B cell (primary cell): Measurements from ENCODE around the gene SDK1. TPM values are rescaled to one million over a fixed set of nuclear protein-coding genes. Genes with fewer than 3 reads are reported as not detected.

Source experiments
- ATAC-seq: fragments of 200-7000 bp; cut with Tn5 transposase; one replicate; pipeline ENCODE4 v1.10.0; 2021; ENCODE audit warnings: low read depth, mild to moderate bottlenecking, moderate number of reproducible peaks, moderate library complexity
- CTCF ChIA-PET: fragments of 350-600 bp; sonication (Branson Sonifier 250); formaldehyde crosslinking; loops from one replicate; lab custom pipeline; 2021; ENCODE audit warnings: antibody characterized with exemption, inconsistent platforms; lab: Charles Lee
- POLR2A ChIA-PET: fragments of 350-600 bp; sonication (Branson Sonifier 250); formaldehyde crosslinking; loops from one replicate; lab custom pipeline; 2021; ENCODE audit warnings: antibody characterized with exemption; lab: Charles Lee
- DNase-seq: peaks from one replicate; pipeline ENCODE4 v3.0.0; 2013
- H2AFZ ChIP-seq: 2 replicates; pipeline ENCODE4 v1.6.1; 2012; ENCODE audit warnings: mild to moderate bottlenecking, low read depth, low read length; ENCODE audit not compliant: insufficient read depth, poor library complexity, severe bottlenecking
- H3K27ac ChIP-seq, 2 donors: 1 replicate in 1 of 2; 2 replicates in 1 of 2; pipeline ENCODE4 v1.5.1; 2012 to 2013; ENCODE audit warnings: low read length in 2 of 2, mild to moderate bottlenecking in 2 of 2, moderate library complexity in 1 of 2
- H3K27me3 ChIP-seq, 4 experiments: fragments of 200-600 bp in 1 of 4; sonication (generic) in 1 of 4; replicated peaks in 1 of 4; 1 replicate in 2 of 4; 2 replicates in 2 of 4; pipeline versions ENCODE4 v1.6.1 to v1.7.0; 2013 to 2016; ENCODE audit warnings: low read length in 3 of 4, mild to moderate bottlenecking in 2 of 4, mixed read lengths in 1 of 4, moderate library complexity in 1 of 4; ENCODE audit not compliant: insufficient read depth in 4 of 4, control insufficient read depth in 3 of 4; ENCODE audit errors: control extremely low read depth in 1 of 4
- H3K36me3 ChIP-seq, 2 experiments: replicated peaks in 1 of 2; 1 replicate in 1 of 2; 2 replicates in 1 of 2; pipeline versions ENCODE4 v1.6.1 to v1.7.1; 2013; ENCODE audit warnings: low read length in 1 of 2; ENCODE audit not compliant: insufficient read depth in 2 of 2, control insufficient read depth in 1 of 2; ENCODE audit errors: control extremely low read depth in 1 of 2, extremely low read depth in 1 of 2
- H3K4me1 ChIP-seq, 2 donors: fragments of 200-600 bp in 1 of 2; sonication (generic) in 1 of 2; 1 replicate in 1 of 2; 2 replicates in 1 of 2; pipeline versions ENCODE4 v1.5.1 to v1.6.1; 2013 to 2017; ENCODE audit warnings: low read length in 2 of 2; ENCODE audit not compliant: control insufficient read depth in 2 of 2, insufficient read depth in 2 of 2
- H3K4me2 ChIP-seq: replicated peaks from 2 replicates; pipeline ENCODE3; 2012; ENCODE audit warnings: mild to moderate bottlenecking, low read depth, low read length; ENCODE audit not compliant: poor library complexity, severe bottlenecking
- H3K4me3 ChIP-seq, 5 experiments: fragments of 200-600 bp in 1 of 5; sonication (generic) in 1 of 5; 1 replicate in 3 of 5; 2 replicates in 2 of 5; pipeline versions ENCODE4 v1.5.1 to v1.7.0; 2011 to 2016; ENCODE audit warnings: low read length in 4 of 5, mild to moderate bottlenecking in 4 of 5, low read depth in 2 of 5, control low read depth in 1 of 5, moderate library complexity in 1 of 5; ENCODE audit not compliant: insufficient read depth in 1 of 5; ENCODE audit errors: control extremely low read depth in 1 of 5, extremely low read depth in 1 of 5
- H3K79me2 ChIP-seq: fragments of 200-600 bp; sonication (generic); one replicate; pipeline ENCODE4 v1.6.0; 2016; ENCODE audit warnings: low read length; ENCODE audit not compliant: control insufficient read depth, insufficient read depth
- H3K9ac ChIP-seq: fragments of 200-600 bp; sonication (generic); 2 replicates; pipeline ENCODE4 v1.6.1; 2017; ENCODE audit warnings: mild to moderate bottlenecking, low read length, moderate library complexity
- H3K9me3 ChIP-seq, 3 donors: one replicate each; pipeline versions ENCODE4 v1.6.1 to v1.7.1; 2013; ENCODE audit warnings: low read length in 2 of 3; ENCODE audit not compliant: control insufficient read depth in 2 of 3, insufficient read depth in 1 of 3; ENCODE audit errors: control extremely low read depth in 1 of 3
- H4K20me1 ChIP-seq: 2 replicates; pipeline ENCODE4 v1.6.0; 2012; ENCODE audit warnings: mild to moderate bottlenecking, low read length; ENCODE audit not compliant: insufficient read depth, control insufficient read depth, poor library complexity, severe bottlenecking
- H3K27ac Mint-ChIP-seq: one replicate; pipeline ENCODE4 v1.8.0; 2021; ENCODE audit warnings: mixed read lengths
- H3K27me3 Mint-ChIP-seq: one replicate; pipeline ENCODE4 v1.8.0; 2021; ENCODE audit warnings: mixed read lengths
- H3K4me1 Mint-ChIP-seq: one replicate; pipeline ENCODE4 v1.8.0; 2021; ENCODE audit warnings: mixed read lengths
- H3K4me3 Mint-ChIP-seq: one replicate; pipeline ENCODE4 v1.8.0; 2021; ENCODE audit warnings: mixed read lengths
- H3K9me3 Mint-ChIP-seq: one replicate; pipeline ENCODE4 v1.8.0; 2022; ENCODE audit warnings: mixed read lengths; ENCODE audit not compliant: insufficient read depth
- EZH2 ChIP-seq: IDR thresholded peaks from 2 replicates; pipeline ENCODE4 v1.6.1; 2012; ENCODE audit warnings: borderline replicate concordance, low read depth, mild to moderate bottlenecking, moderate library complexity, low read length; ENCODE audit not compliant: insufficient read depth, poor library complexity, severe bottlenecking
- WGBS: methylation state at CpG from one replicate; pipeline ENCODE4 v1.1.5; 2013; ENCODE audit warnings: missing lambda C conversion rate; ENCODE audit not compliant: insufficient coverage; 5-methylcytosine and 5-hydroxymethylcytosine counted together
- intact Hi-C: fragments of 100-400 bp; cut with micrococcal nuclease; formaldehyde crosslinking; loops from one replicate; pipeline ENCODE4 v1.10.0; 2022
- polyA plus RNA-seq: library from polyadenylated mRNA; depleted of rRNA; stranded (reverse); fragments of >200 nt; gene quantifications from 2 replicates; pipeline ENCODE4 v1.2.3, GENCODE V29; 2012
- total RNA-seq, 2 donors: library from RNA; stranded (reverse); fragments of 120-200 nt in 1 of 2; gene quantifications; 1 replicate in 1 of 2; 2 replicates in 1 of 2; pipeline versions ENCODE4 v1.2.3 to v1.2.4, GENCODE V29; 2013 to 2022
- TF ChIP-seq, protein P1 (sequence below): fragments of 200-600 bp; IDR thresholded peaks from one replicate; pipeline ENCODE4 v1.8.0; 2022; ENCODE audit warnings: antibody characterized with exemption, mild to moderate bottlenecking

Gene SDK1
- total and polyA plus RNA-seq, 2 donors (not counting 1 experiment from before 2014, with no cell fraction given), result 0.73 to 2.0 TPM

- DNase-seq, result no peak
- ATAC-seq, result no peak
- CTCF ChIA-PET, result interaction anchor here (1.4 kb wide), 1 partner anchor 83 kb away, joined by 3 read pairs; no protein-coding TSS in a partner anchor
- intact Hi-C loops, result no loop called here
- no peaks in the 10 kb centered on the region for H4K20me1 ChIP-seq
- peaks cover 0 to 5% (median 0%) of the 10 kb centered on the region in 3 donors for H3K9me3 ChIP-seq
- no peaks in the 10 kb centered on the region for H3K36me3 ChIP-seq
- H3K79me2 ChIP-seq, result no peaks in the 10 kb centered on the region
- H3K27me3 ChIP-seq, result no peaks in the 10 kb centered on the region
- no peak overlapping the region for H3K4me2 ChIP-seq
- WGBS, result 100% methylated on average over 2 of the region's 3 CpGs
- Mint-ChIP-seq H3K27ac (no peak overlapping the region), H3K4me3 (no peak overlapping the region), H3K4me1 (no peaks in the 10 kb centered on the region), H3K9me3 (no peaks in the 10 kb centered on the region), H3K27me3 (no peaks in the 10 kb centered on the region)
- TF ChIP-seq, protein P1, sequence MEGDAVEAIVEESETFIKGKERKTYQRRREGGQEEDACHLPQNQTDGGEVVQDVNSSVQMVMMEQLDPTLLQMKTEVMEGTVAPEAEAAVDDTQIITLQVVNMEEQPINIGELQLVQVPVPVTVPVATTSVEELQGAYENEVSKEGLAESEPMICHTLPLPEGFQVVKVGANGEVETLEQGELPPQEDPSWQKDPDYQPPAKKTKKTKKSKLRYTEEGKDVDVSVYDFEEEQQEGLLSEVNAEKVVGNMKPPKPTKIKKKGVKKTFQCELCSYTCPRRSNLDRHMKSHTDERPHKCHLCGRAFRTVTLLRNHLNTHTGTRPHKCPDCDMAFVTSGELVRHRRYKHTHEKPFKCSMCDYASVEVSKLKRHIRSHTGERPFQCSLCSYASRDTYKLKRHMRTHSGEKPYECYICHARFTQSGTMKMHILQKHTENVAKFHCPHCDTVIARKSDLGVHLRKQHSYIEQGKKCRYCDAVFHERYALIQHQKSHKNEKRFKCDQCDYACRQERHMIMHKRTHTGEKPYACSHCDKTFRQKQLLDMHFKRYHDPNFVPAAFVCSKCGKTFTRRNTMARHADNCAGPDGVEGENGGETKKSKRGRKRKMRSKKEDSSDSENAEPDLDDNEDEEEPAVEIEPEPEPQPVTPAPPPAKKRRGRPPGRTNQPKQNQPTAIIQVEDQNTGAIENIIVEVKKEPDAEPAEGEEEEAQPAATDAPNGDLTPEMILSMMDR, result no peak
- TF ChIP-seq EZH2, result no peak
- H3K4me3 ChIP-seq, result no peak overlapping the region
- H3K9ac ChIP-seq, result no peak overlapping the region
- POLR2A ChIA-PET, result no interaction called here
- no peak overlapping the region for H3K27ac ChIP-seq
- H3K4me1 ChIP-seq, result no peaks in the 10 kb centered on the region
- H2AFZ ChIP-seq, result no peak overlapping the region
Measured at GRCh38 chr7:3981281-3981680, 680.2 kb downstream of the SDK1 start.

DNA sequence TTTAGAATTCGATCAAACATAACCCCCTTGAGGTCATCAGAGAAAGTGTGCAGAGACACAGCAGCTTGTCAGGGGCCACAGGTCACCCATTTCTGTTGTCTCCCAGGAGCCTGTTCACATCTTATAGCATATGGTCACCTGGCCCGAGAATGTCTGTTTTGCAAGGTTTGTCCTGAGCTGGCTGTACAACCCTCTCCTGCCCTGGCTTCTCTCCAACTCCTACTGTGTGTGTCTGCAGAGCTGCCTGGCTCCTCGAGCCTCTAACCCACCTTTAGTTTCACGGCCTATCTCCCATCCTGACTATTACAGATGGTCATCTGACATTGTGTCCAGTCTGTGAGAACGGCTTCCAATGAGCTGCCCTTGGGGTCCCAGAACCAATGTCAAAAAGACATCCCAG, 683.4 kb downstream of the SDK1 start:
- H3K4me3 ChIP-seq, result no peak overlapping the region
- H3K9ac ChIP-seq, result no peak overlapping the region
- no peak overlapping the region for H3K4me2 ChIP-seq
- H4K20me1 ChIP-seq, result no peaks in the 10 kb centered on the region
- DNase-seq (no peak), ATAC-seq (no peak)
- Mint-ChIP-seq H3K27me3 (no peaks in the 10 kb centered on the region), H3K9me3 (no peaks in the 10 kb centered on the region), H3K27ac (no peak overlapping the region), H3K4me3 (no peak overlapping the region), H3K4me1 (no peaks in the 10 kb centered on the region)
- ChIA-PET POLR2A (no interaction called here), CTCF (no interaction called here)
- intact Hi-C loops, result no loop called here
- no peaks in the 10 kb centered on the region for H3K79me2 ChIP-seq
- no peak overlapping the region for H2AFZ ChIP-seq
- WGBS, result 83% methylated on average over 5 of the region's 5 CpGs
- no peaks in the 10 kb centered on the region for H3K4me1 ChIP-seq
- no peak overlapping the region for H3K27ac ChIP-seq
- TF ChIP-seq, protein P1, result no peak
- TF ChIP-seq EZH2, result no peak
- no peaks in the 10 kb centered on the region for H3K9me3 ChIP-seq
- H3K27me3 ChIP-seq, result no peaks in the 10 kb centered on the region
- no peaks in the 10 kb centered on the region for H3K36me3 ChIP-seq
